ENCODE results near the gene ZDHHC9.

DNA sequence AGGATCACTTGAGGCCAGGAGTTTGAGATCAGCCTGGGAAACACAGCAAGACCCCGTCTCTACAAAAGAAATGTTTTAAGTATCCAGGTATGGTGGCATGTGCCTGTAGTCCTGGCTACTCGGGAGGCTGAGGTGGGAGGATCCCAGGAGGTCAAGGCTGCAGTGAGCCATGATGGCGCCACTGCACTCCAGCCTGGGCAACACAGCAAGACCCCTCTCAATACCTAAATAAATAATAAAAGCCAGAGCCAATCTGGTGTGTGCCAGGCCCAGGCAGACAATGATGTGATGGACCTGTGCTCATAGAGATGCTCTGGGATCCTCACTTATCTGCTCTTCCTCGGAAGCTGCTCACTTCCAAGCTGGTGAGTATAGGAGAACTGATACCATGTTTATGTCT is 82.1 kb downstream of the ZDHHC9 start:
- TF ChIP-seq, protein P1, sequence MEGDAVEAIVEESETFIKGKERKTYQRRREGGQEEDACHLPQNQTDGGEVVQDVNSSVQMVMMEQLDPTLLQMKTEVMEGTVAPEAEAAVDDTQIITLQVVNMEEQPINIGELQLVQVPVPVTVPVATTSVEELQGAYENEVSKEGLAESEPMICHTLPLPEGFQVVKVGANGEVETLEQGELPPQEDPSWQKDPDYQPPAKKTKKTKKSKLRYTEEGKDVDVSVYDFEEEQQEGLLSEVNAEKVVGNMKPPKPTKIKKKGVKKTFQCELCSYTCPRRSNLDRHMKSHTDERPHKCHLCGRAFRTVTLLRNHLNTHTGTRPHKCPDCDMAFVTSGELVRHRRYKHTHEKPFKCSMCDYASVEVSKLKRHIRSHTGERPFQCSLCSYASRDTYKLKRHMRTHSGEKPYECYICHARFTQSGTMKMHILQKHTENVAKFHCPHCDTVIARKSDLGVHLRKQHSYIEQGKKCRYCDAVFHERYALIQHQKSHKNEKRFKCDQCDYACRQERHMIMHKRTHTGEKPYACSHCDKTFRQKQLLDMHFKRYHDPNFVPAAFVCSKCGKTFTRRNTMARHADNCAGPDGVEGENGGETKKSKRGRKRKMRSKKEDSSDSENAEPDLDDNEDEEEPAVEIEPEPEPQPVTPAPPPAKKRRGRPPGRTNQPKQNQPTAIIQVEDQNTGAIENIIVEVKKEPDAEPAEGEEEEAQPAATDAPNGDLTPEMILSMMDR (IDR thresholded peaks at IDR 0.05): no peak
- TF ChIP-seq EZH2 (IDR thresholded peaks at IDR 0.05; ENCODE audit: borderline replicate concordance, insufficient read depth, low read depth, low read length, poor library complexity, severe bottlenecking): no peak
